AG20443 (cell line): ENCODE measurements around the gene PLOD1.
"Not testable (repeated sequence)": the region's sequence is repeated elsewhere in the genome, so short reads cannot be mapped to it uniquely, and the experiment has no call there.

Experiments used
- DNase-seq: peaks from one replicate; pipeline ENCODE4 v3.0.0; 2012; ENCODE audit warnings: low spot score, mixed read lengths

Gene PLOD1

GRCh38 chr1:11912482-11913216 lies 21.9 kb upstream of the PLOD1 start:
- not testable (repeated sequence) for DNase-seq

GRCh38 chr1:11913291-11913690 lies 21.2 kb upstream of the PLOD1 start:
- DNase-seq, result no peak

GRCh38 chr1:11914024-11914423 lies 20.5 kb upstream of the PLOD1 start:
- no peak for DNase-seq

GRCh38 chr1:11918799-11919519 lies 15.6 kb upstream of the PLOD1 start:
- peak; percentile 88 for DNase-seq

- no peak for DNase-seq
These were observed 14.9 kb upstream of the PLOD1 start for GRCh38 chr1:11919621-11920020.

GRCh38 chr1:11920239-11920903 lies 14.1 kb upstream of the PLOD1 start:
- DNase-seq, result no peak

GRCh38 chr1:11921022-11921421 lies 13.5 kb upstream of the PLOD1 start:
- no peak for DNase-seq

- no peak for DNase-seq
These were observed 11.3 kb upstream of the PLOD1 start for GRCh38 chr1:11923069-11923826.

GRCh38 chr1:11923827-11924113 lies 10.7 kb upstream of the PLOD1 start:
- DNase-seq, result no peak

GRCh38 chr1:11924334-11925195 lies 10.0 kb upstream of the PLOD1 start:
- no peak for DNase-seq

GRCh38 chr1:11925196-11925937 lies 9.2 kb upstream of the PLOD1 start:
- not testable (repeated sequence) for DNase-seq

GRCh38 chr1:11925938-11926292 lies 8.6 kb upstream of the PLOD1 start:
- DNase-seq, result no peak

GRCh38 chr1:11927866-11928592 lies 6.5 kb upstream of the PLOD1 start:
- DNase-seq, result no peak

- peak; percentile 69 for DNase-seq
These were observed 4.7 kb upstream of the PLOD1 start for GRCh38 chr1:11929849-11930248.

GRCh38 chr1:11930571-11931445 lies 3.7 kb upstream of the PLOD1 start:
- peak; percentile 61 for DNase-seq

- no peak for DNase-seq
These were observed 2.7 kb upstream of the PLOD1 start for GRCh38 chr1:11931845-11932244.

GRCh38 chr1:11935057-11935412 lies 518 bp downstream of the PLOD1 start:
- no peak for DNase-seq

- DNase-seq, result not testable (repeated sequence)
These were observed 1.2 kb downstream of the PLOD1 start for GRCh38 chr1:11935733-11936132.
